Endothelial cell of umbilical vein (primary cell): ENCODE results near the gene RFLNA. TPM values are rescaled to one million over a fixed set of nuclear protein-coding genes. Genes with fewer than 3 reads are reported as not detected.

Source experiments
- BruUV-seq: library from RNA; stranded (reverse); fragments of 400-500 nt; replicated peaks from 2 replicates; lab custom pipeline; 2021; lab: Mats Ljungman, UMichigan
- CTCF ChIA-PET: fragments of 300-600, 350-600 bp; sonication (Branson Sonifier 250); formaldehyde crosslinking; loops from one replicate; lab custom pipeline; 2021; ENCODE audit warnings: antibody characterized with exemption, inconsistent platforms; lab: Charles Lee
- POLR2A ChIA-PET: fragments of 300-600, 350-600 bp; sonication (Branson Sonifier 250); formaldehyde crosslinking; loops from one replicate; lab custom pipeline; 2021; ENCODE audit warnings: antibody characterized with exemption, inconsistent platforms; lab: Charles Lee
- DNase-seq: peaks from one replicate; pipeline ENCODE4 v3.0.0-alpha.2; 2011; ENCODE audit warnings: low read depth, low spot score
- FAIRE-seq: peaks from 2 replicates; lab custom pipeline; 2011; peaks lifted over from hg19 to GRCh38; lab: Jason Lieb, UNC
- H2AFZ ChIP-seq: 2 replicates; pipeline ENCODE4 v1.6.0; 2012; ENCODE audit warnings: low read depth, low read length, control low read depth, inconsistent platforms
- H3K27ac ChIP-seq: 2 replicates; pipeline ENCODE4 v1.5.1; 2011; ENCODE audit warnings: low read depth, mild to moderate bottlenecking, control low read depth, low read length, moderate library complexity; ENCODE audit not compliant: insufficient read depth
- H3K27me3 ChIP-seq, 2 experiments: 2 replicates each; pipeline versions ENCODE4 v1.6.0 to v1.6.1; 2011; ENCODE audit warnings: low read length in 2 of 2, mixed read lengths in 1 of 2; ENCODE audit not compliant: control insufficient read depth in 2 of 2, insufficient read depth in 2 of 2
- H3K36me3 ChIP-seq, 2 experiments: 2 replicates in 1 of 2; 3 replicates in 1 of 2; pipeline ENCODE4 v1.5.1; 2011; ENCODE audit warnings: low read length in 2 of 2, mild to moderate bottlenecking in 1 of 2, moderate library complexity in 1 of 2; ENCODE audit not compliant: control insufficient read depth in 2 of 2, insufficient read depth in 2 of 2; ENCODE audit errors: extremely low read depth in 1 of 2
- H3K4me1 ChIP-seq: 3 replicates; pipeline ENCODE4 v1.5.1; 2011; ENCODE audit warnings: mild to moderate bottlenecking, low read length; ENCODE audit not compliant: control insufficient read depth, insufficient read depth; ENCODE audit errors: extremely low read depth
- H3K4me2 ChIP-seq: 2 replicates; pipeline ENCODE4 v1.6.1; 2011; ENCODE audit warnings: low read length, control low read depth, mixed read lengths; ENCODE audit not compliant: insufficient read depth
- H3K4me3 ChIP-seq, 3 experiments: fragments of 200-600 bp in 1 of 3; sonication (generic), shearing (Covaris generic) in 1 of 3; replicated peaks in 1 of 3; 2 replicates each; pipeline ENCODE4 v1.5.1; 2011 to 2016; ENCODE audit warnings: control low read depth in 3 of 3, low read length in 3 of 3, mild to moderate bottlenecking in 2 of 3, inconsistent platforms in 1 of 3, low read depth in 1 of 3, moderate library complexity in 1 of 3; ENCODE audit not compliant: insufficient read depth in 1 of 3
- H3K79me2 ChIP-seq: 2 replicates; pipeline ENCODE4 v1.6.0; 2012; ENCODE audit warnings: low read length, inconsistent platforms; ENCODE audit not compliant: control insufficient read depth, insufficient read depth
- H3K9ac ChIP-seq: replicated peaks from 2 replicates; pipeline ENCODE3; 2011; ENCODE audit warnings: low read length, control low read depth; ENCODE audit not compliant: insufficient read depth; ENCODE audit errors: extremely low read depth
- H3K9me1 ChIP-seq: replicated peaks from 3 replicates; pipeline ENCODE4 v1.6.0; 2011; ENCODE audit warnings: mild to moderate bottlenecking, low read length; ENCODE audit not compliant: control insufficient read depth, insufficient read depth; ENCODE audit errors: extremely low read depth
- H3K9me3 ChIP-seq: replicated peaks from 2 replicates; pipeline ENCODE4 v1.5.1; 2012; ENCODE audit warnings: low read length, inconsistent platforms; ENCODE audit not compliant: control insufficient read depth, insufficient read depth
- H4K20me1 ChIP-seq: replicated peaks from 2 replicates; pipeline ENCODE3; 2011; ENCODE audit warnings: mild to moderate bottlenecking, low read length; ENCODE audit not compliant: control insufficient read depth, insufficient read depth; ENCODE audit errors: extremely low read depth
- CTCF ChIP-seq, 2 donors: IDR thresholded peaks; 1 replicate in 1 of 2; 2 replicates in 1 of 2; pipeline ENCODE4 v1.5.1; 2011; ENCODE audit warnings: low read length in 2 of 2, mild to moderate bottlenecking in 2 of 2, moderate library complexity in 2 of 2, control low read depth in 1 of 2, inconsistent platforms in 1 of 2, low read depth in 1 of 2; ENCODE audit not compliant: insufficient read depth in 1 of 2; ENCODE audit errors: extremely low read depth in 1 of 2
- EZH2 ChIP-seq: IDR thresholded peaks from 2 replicates; pipeline ENCODE4 v1.6.1; 2012; ENCODE audit warnings: borderline replicate concordance, low read depth, mild to moderate bottlenecking, moderate library complexity, low read length, inconsistent platforms; ENCODE audit not compliant: severe bottlenecking
- GATA2 ChIP-seq: IDR thresholded peaks from 2 replicates; pipeline ENCODE4 v1.7.0; 2011; ENCODE audit warnings: low read depth, mild to moderate bottlenecking, moderate library complexity, mixed read lengths, low read length; ENCODE audit not compliant: insufficient read length, insufficient read depth
- MYC ChIP-seq: IDR thresholded peaks from one replicate; pipeline ENCODE4 v1.6.1; 2011; ENCODE audit warnings: mild to moderate bottlenecking, low read depth, low read length
- POLR2A ChIP-seq: IDR thresholded peaks from 2 replicates; pipeline ENCODE4 v1.6.1; 2012; ENCODE audit warnings: low read depth, mild to moderate bottlenecking, control low read depth, low read length
- POLR2AphosphoS5 ChIP-seq: IDR thresholded peaks from 2 replicates; pipeline ENCODE4 v1.6.1; 2012; ENCODE audit warnings: low read depth, mild to moderate bottlenecking, control low read depth, low read length, moderate library complexity; ENCODE audit not compliant: insufficient read depth
- dilution Hi-C: fragments of 300-500 bp; cut with MboI; formaldehyde crosslinking; loops from one replicate; pipeline ENCODE4 v1.15.0; 2019; ENCODE audit warnings: low sequenced_read_pairs; ENCODE audit not compliant: extremely low pct_ligation_motif_present
- intact Hi-C: fragments of 100-400 bp; cut with micrococcal nuclease; formaldehyde crosslinking; loops from one replicate; pipeline ENCODE4 v1.10.0; 2022
- polyA plus RNA-seq, 4 experiments: library from polyadenylated mRNA; depleted of rRNA in 3 of 4; stranded (reverse) in 3 of 4; unstranded in 1 of 4; fragments of >200 nt; gene quantifications; 2 replicates each; pipeline versions ENCODE4 v1.2.1 to v1.2.3, GENCODE V29; 2011 to 2012; ENCODE audit warnings: missing spikeins in 1 of 4
- total RNA-seq: library from RNA; stranded (reverse); gene quantifications from 2 replicates; pipeline ENCODE4 v1.2.3, GENCODE V29; 2021

The RFLNA gene
- total and polyA plus RNA-seq, 2 donors (not counting 3 experiments of a cell fraction or from before 2014, with no cell fraction given): 19.7 to 24.5 TPM

GRCh38 chr12:124305776-124306685, 11.1 kb downstream of the RFLNA start:
- no peaks in the 10 kb centered on the region for H3K9me1 ChIP-seq
- intact Hi-C loops: no loop called here
- no peaks in the 10 kb centered on the region for H3K9me3 ChIP-seq
- no peak overlapping the region for H3K4me3 ChIP-seq
- no peaks in the 10 kb centered on the region for H4K20me1 ChIP-seq
- H2AFZ ChIP-seq: no peak overlapping the region
- BruUV-seq: no TSS peak
- H3K27me3 ChIP-seq: no peaks in the 10 kb centered on the region
- POLR2A ChIA-PET: no interaction called here
- TF ChIP-seq EZH2 (no peak), CTCF (IDR thresholded peaks at IDR 0.05; ENCODE audit: extremely low read depth in 1 of 2, insufficient read depth in 1 of 2, low read depth in 1 of 2, low read length in 2 of 2) (no peak), GATA2 (no peak), POLR2AphosphoS5 (no peak), MYC (no peak), POLR2A (no peak)
- H3K27ac ChIP-seq: no peak overlapping the region
- H3K36me3 ChIP-seq: no peaks in the 10 kb centered on the region
- H3K4me1 ChIP-seq: no peaks in the 10 kb centered on the region
- CTCF ChIA-PET: interaction anchor here (0.8 to 3.7 kb wide), 3 partner anchors 234 to 253 kb away, joined by 4 to 18 read pairs (median 4); no protein-coding TSS in a partner anchor
- dilution Hi-C loops: no loop called here
- FAIRE-seq: no peak
- DNase-seq: no peak
- no peak overlapping the region for H3K4me2 ChIP-seq
- no peak overlapping the region for H3K9ac ChIP-seq
- H3K79me2 ChIP-seq: peaks cover 91% of the 10 kb centered on the region
